ENCODE results near the gene GLI2. TPM values are rescaled to one million over a fixed set of nuclear protein-coding genes. Genes with fewer than 3 reads are reported as not detected.

Gene GLI2
- total and polyA plus RNA-seq, 2 of the 13 experiments (the other 11 are each of a cell fraction or from before 2014, with no cell fraction given), result not detected

- BruUV-seq (replicated peaks), result no TSS peak
- FAIRE-seq (no peak), ATAC-seq (no peak), DNase-seq (ENCODE audit: low spot score) (no peak)
- ChIA-PET POLR2A (no interaction called here), CTCF (ENCODE audit: low intra/inter-chr PET ratio, low total read pairs) (no interaction called here)
- H3K4me3 ChIP-seq (replicated peaks in 1 of 3; ENCODE audit: insufficient read depth in 1 of 3, low read depth in 2 of 3, low read length in 3 of 3), result no peak overlapping the region
- in situ Hi-C loops (cut with HindIII; ENCODE audit: extremely low pct_ligation_motif_present, low pct_unique_long_range_greater_than_20kb), result no loop called here
- H3K79me2 ChIP-seq (ENCODE audit: insufficient read depth, low read length), result no peaks in the 10 kb centered on the region
- H3K9ac ChIP-seq (ENCODE audit: insufficient read depth, low read depth, low read length), result no peak overlapping the region
- no peak overlapping the region for H3K27ac ChIP-seq (ENCODE audit: extremely low read length, insufficient read depth, low read length)
- H4K20me1 ChIP-seq (ENCODE audit: insufficient read depth, low read length), result no peaks in the 10 kb centered on the region; the same call in 1 of the 2 replicates
- no peaks in the 10 kb centered on the region for H3K36me3 ChIP-seq (replicated peaks in 1 of 2; ENCODE audit: control insufficient read depth in 1 of 2, insufficient read depth in 2 of 2, low read length in 2 of 2)
- no peaks in the 10 kb centered on the region for H3K9me3 ChIP-seq (ENCODE audit: low read length)
- TF ChIP-seq ZNF891 (CRISPR knock-in tag; IDR thresholded peaks at IDR 0.05), result no peak
- no peak for TF ChIP-seq GATAD2A (CRISPR knock-in tag; IDR thresholded peaks at IDR 0.05)
- TF ChIP-seq ZSCAN30 (CRISPR knock-in tag; IDR thresholded peaks at IDR 0.05), result no peak
- TF ChIP-seq SP140L (CRISPR knock-in tag; IDR thresholded peaks at IDR 0.05; ENCODE audit: borderline replicate concordance), result no peak
- no peak for TF ChIP-seq HIC2 (CRISPR knock-in tag; IDR thresholded peaks at IDR 0.05; ENCODE audit: low read depth)
- TF ChIP-seq ZBTB21 (CRISPR knock-in tag; IDR thresholded peaks at IDR 0.05), result no peak
- TF ChIP-seq FOXK2 (IDR thresholded peaks at IDR 0.05), result no peak
- no peak overlapping the region for H2AFZ ChIP-seq (ENCODE audit: low read length)
- H3K4me2 ChIP-seq (ENCODE audit: low read depth, low read length), result no peak overlapping the region
- peaks cover 7 to 91% of the 10 kb centered on the region in 2 experiments; a peak in 4 of 5 replicates for H3K27me3 ChIP-seq (ENCODE audit: control insufficient read depth in 1 of 2, insufficient read depth in 2 of 2, low read length in 2 of 2)
- intact Hi-C loops (cut with micrococcal nuclease; ENCODE audit: unreplicated experiment), result no loop called here
- no peaks in the 10 kb centered on the region for H3K4me1 ChIP-seq (ENCODE audit: insufficient read depth, low read length)
- WGBS (ENCODE audit: low lambda C conversion rate), result 10% methylated on average over 2 of the region's 7 CpGs
These were observed 44.7 kb downstream of the GLI2 start for GRCh38 chr2:120780402-120780801.

- H3K27me3 ChIP-seq (ENCODE audit: control insufficient read depth in 1 of 2, insufficient read depth in 2 of 2, low read length in 2 of 2), result peaks cover 1 to 88% of the 10 kb centered on the region in 2 experiments; a peak in 4 of 5 replicates
- H3K9ac ChIP-seq (ENCODE audit: insufficient read depth, low read depth, low read length), result no peak overlapping the region
- FAIRE-seq (no peak), ATAC-seq (no peak), DNase-seq (ENCODE audit: low spot score) (no peak)
- H3K79me2 ChIP-seq (ENCODE audit: insufficient read depth, low read length), result no peaks in the 10 kb centered on the region
- H3K4me3 ChIP-seq (replicated peaks in 1 of 3; ENCODE audit: insufficient read depth in 1 of 3, low read depth in 2 of 3, low read length in 3 of 3), result no peak overlapping the region
- TF ChIP-seq KMT2B (CRISPR knock-in tag; IDR thresholded peaks at IDR 0.05) (no peak), BRD4 (CRISPR knock-in tag; IDR thresholded peaks at IDR 0.05) (no peak), ZSCAN21 (CRISPR knock-in tag; IDR thresholded peaks at IDR 0.05; ENCODE audit: borderline replicate concordance) (no peak), ZNF619 (CRISPR knock-in tag; IDR thresholded peaks at IDR 0.05) (no peak), ZFP37 (CRISPR knock-in tag; IDR thresholded peaks at IDR 0.05; ENCODE audit: borderline replicate concordance) (no peak), GZF1 (CRISPR knock-in tag; IDR thresholded peaks at IDR 0.05) (no peak)
- POLR2A ChIA-PET, result no interaction called here
- 7% methylated on average over 9 of the region's 9 CpGs for WGBS (ENCODE audit: low lambda C conversion rate)
- H3K9me3 ChIP-seq (ENCODE audit: low read length), result no peaks in the 10 kb centered on the region
- BruUV-seq (replicated peaks), result no TSS peak
- intact Hi-C loops (cut with micrococcal nuclease; ENCODE audit: unreplicated experiment) (no loop called here), in situ Hi-C loops (cut with HindIII; ENCODE audit: extremely low pct_ligation_motif_present, low pct_unique_long_range_greater_than_20kb) (no loop called here)
- H4K20me1 ChIP-seq (ENCODE audit: insufficient read depth, low read length), result no peaks in the 10 kb centered on the region
- peaks cover 19% of the 10 kb centered on the region for H3K4me1 ChIP-seq (ENCODE audit: insufficient read depth, low read length)
- H3K36me3 ChIP-seq (replicated peaks in 1 of 2; ENCODE audit: control insufficient read depth in 1 of 2, insufficient read depth in 2 of 2, low read length in 2 of 2), result no peaks in the 10 kb centered on the region
- CTCF ChIA-PET (ENCODE audit: low intra/inter-chr PET ratio, low total read pairs), result no interaction called here
- H3K27ac ChIP-seq (ENCODE audit: extremely low read length, insufficient read depth, low read length), result no peak overlapping the region
- no peak overlapping the region for H3K4me2 ChIP-seq (ENCODE audit: low read depth, low read length)
- no peak overlapping the region for H2AFZ ChIP-seq (ENCODE audit: low read length)
These were observed 47.7 kb downstream of the GLI2 start for GRCh38 chr2:120783371-120783791.
